Ammon's horn (tissue), 1 donor: ENCODE measurements around the gene RASL11B.

Source experiments
- DNase-seq: peaks from one replicate; pipeline ENCODE4 v3.0.0-alpha.2; 2016; ENCODE audit warnings: low spot score

The RASL11B gene

DNA sequence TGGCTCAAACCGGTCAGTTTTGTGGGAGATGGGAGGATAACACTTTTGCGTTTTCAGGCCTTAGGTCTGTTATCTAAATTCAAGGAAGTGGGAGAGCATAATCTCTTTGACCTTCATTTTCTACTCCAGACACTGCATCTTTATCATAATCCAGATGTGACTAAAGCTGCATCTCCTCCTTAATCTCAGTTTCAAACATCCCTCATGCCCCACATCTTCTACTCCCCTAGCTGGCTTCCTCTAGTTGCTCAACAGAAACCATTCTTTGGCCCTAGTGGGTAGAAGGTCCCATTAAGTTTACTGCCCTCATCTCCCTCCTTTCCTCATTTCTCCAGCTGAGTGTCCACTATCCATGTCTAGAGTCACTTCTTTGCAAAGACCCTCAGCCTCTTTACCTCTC is 18.8 kb upstream of the RASL11B start:
- DNase-seq, result no peak

DNA sequence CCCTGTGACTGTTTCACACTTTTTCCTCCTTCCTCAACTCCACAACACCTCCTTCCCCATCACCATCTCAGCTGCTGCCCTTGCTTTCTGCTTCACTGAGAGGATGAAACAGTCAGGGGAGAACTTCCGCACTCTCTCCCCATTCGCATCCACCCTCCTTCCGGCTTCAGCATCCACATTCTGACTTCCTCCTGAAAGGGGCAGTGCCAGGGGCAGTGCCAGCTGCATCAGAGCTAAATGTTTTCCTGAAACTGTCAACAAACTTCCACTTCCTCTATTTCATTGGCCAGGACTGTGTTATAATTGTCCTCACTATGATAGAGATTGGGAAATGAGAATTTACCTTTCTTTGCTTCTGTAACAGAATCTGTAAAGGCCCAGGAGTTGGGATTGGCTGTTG is 18.2 kb upstream of the RASL11B start:
- DNase-seq, result peak; percentile 73

GRCh38 chr4:52844596-52844995 is 17.5 kb upstream of the RASL11B start:
- no peak for DNase-seq

- no peak for DNase-seq
Observed at GRCh38 chr4:52846502-52846901, 15.6 kb upstream of the RASL11B start.

DNA sequence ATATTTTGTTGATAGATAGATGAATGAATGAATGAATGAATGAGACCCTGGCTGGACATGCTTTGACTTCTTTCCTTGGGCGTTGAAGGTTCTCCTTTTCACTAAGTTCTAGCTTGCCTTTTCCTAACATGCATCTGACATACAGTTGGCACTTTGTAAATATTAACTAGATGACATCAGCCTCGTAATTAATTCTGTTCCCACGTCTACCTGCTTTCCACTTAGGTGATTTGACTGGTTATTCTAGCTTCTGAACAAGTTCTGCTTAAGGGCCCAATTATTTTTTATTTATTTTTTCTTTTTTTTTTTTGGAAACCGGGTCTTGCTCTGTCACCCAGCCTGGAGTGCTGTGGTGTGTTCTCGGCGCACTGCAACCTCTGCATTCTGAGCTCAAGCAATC is 13.9 kb upstream of the RASL11B start:
- no peak for DNase-seq

DNA sequence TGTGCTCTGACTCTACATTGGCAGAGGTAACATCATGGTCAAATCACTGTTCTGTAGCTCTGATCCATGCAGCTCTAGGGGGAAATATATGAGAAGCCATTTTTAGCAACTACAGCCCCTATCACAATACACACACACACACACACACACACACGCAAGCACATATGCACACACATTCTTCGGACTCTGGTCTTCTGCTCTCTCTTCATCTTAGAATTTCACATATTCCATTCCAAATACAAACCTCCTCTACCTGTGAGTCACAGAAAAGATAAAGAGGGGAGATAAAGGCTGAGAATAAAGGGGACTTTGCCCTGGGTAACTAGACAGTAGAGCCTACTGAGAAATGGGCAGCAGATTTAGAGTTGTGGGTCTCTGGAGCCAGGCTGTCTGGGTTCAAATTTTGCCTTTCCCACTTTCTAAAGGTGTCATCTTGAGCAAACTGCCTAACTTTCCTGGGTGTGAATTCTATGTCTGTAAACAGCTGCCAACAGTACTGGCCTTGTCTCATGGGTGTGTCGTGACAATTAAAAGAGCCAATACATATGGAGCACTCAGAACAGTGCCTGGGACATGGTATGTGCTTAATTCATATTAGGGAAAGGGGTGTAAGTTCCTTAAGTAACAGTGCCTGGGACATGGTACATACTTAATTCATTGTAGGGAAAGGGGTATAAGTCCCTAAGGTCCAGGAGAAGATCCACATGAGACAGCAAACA is 11.6 kb upstream of the RASL11B start:
- DNase-seq, result no peak

DNA sequence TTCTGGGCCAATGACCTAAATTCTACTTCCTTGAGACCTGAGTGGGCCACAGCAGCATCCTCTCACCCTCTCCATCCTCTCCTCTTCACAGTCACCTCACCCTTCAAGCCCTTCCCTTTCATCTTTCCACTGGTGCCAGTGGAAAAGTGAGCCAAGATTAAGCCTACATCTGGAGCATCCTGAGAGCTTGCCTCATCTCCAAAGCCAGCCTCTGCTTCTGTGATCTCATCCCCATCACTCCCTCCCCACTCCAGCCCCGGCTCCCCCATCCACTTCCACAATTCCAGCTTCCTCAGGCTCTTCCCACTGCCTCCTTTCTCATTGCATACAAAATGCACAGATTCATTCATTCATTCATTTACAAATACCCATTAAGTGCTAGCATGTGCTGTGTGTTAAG is 10.1 kb upstream of the RASL11B start:
- no peak for DNase-seq

DNA sequence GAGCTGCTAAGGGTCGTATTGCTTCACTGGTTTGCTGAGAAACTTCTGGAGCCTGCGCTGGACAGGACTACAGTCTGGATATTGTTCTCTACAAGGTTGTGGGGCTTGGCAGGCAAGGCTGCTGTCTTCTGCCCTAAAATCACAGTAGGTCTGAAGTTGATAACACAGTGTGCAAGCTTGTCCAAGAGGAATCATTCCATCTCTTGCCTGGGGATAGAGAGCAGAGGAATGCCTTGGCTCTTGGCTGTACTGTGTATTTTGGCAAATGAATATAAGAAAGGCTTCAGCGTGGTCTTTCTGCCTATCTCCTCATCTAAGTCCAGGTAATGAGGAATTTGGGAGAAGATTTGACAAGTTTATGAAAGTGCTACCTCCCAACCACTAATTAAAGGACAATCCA is 9.4 kb upstream of the RASL11B start:
- no peak for DNase-seq

DNA sequence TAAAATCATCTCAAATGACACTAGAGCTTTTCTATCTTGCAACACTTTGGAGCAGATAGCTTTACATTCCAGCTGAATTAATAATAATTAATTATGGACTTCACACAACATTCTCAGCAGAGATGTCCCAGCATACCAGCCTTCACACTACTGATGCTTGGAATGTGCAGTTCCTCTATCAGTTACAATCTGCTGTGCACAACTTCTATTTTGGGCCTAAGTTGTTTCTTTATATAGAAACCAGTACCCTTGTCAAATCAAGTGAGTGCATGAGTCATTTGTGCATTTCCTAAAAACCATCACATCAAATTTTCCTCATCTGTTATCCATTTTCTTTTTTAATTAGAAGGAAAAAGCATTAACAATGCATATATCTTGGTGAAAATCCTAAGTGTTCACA is 8.8 kb upstream of the RASL11B start:
- DNase-seq, result peak; percentile 53

DNA sequence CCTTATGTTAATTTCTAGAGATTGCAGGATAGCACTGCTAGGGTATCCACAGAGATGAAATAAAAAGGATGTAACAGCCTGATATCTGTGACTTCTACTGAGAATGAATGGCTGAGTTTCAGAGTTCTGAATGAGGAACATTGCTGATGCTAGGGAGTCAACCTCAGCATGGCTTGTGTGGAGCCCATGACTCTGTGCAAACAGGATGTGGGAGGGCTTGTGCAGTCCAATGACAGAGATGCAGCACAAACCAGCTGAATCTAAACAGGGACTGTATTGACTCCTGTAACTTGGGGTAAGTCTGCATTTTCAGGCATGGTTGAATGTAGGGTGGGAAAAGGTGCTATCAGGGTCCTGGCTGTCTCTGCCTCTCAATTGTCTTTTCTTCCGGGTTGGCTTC is 5.3 kb upstream of the RASL11B start:
- DNase-seq, result no peak

DNA sequence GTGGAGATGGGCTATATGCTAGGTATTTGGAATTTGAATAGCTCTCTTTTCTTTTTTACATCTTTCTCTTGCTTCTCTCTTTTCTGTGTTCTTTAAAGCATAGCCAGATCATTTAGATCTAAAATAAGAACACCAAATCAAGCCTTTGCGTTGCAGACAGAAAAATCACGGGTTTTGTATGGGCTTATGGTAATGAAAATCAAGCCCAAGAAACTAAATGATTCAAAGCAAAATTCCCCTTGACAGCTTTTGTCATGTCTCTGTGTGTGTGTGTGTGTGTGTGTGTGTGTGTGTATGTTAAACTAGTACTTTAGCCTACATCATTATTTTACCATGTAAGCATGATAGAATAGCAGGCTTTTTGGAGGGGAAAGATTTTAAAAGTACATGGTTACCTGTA is 1.8 kb upstream of the RASL11B start:
- no peak for DNase-seq

- DNase-seq, result peak; percentile 36
Observed at GRCh38 chr4:52861171-52861823, 820 bp upstream of the RASL11B start.

DNA sequence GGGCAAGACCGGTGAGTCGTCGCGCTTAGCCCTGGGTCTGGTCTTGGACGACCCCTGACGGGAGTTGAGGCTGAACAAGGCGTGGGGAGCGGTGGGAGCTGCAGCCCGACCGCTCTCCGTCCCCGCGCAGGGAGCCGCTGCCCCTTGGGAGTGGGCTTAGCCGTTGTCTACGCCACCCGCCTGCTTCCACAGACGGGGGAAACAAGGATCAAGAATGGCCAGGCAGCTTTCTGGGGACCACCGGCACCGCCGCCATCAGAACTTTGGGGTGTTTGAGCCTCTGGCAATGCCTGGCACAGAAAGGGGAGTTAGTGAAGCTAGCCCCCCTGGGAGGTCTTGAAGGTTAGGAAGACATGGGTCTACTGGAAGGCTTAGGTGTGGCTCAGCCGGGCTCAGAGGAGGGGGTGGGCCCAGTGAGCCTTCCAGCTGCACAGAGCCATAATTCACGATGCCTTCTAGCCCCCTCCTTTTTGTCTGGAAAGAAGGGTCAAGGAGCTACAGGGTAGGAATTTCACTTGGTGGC is 583 bp downstream of the RASL11B start:
- no peak for DNase-seq

- DNase-seq, result no peak
Observed at GRCh38 chr4:52863324-52863723, 1.2 kb downstream of the RASL11B start.

GRCh38 chr4:52864793-52865192 is 2.7 kb downstream of the RASL11B start:
- no peak for DNase-seq

DNA sequence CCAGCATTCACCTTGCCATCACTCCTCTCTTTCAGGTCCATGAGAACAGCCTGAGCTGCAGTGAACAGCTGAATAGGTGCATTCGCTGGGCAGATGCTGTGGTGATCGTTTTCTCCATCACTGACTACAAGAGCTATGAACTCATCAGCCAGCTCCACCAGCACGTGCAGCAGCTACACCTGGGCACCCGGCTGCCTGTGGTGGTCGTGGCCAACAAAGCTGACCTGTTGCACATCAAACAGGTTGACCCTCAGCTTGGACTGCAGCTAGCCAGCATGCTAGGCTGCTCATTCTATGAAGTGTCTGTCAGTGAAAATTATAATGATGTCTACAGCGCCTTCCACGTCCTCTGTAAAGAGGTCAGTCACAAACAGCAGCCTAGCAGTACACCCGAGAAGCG is 3.2 kb downstream of the RASL11B start:
- DNase-seq, result no peak

DNA sequence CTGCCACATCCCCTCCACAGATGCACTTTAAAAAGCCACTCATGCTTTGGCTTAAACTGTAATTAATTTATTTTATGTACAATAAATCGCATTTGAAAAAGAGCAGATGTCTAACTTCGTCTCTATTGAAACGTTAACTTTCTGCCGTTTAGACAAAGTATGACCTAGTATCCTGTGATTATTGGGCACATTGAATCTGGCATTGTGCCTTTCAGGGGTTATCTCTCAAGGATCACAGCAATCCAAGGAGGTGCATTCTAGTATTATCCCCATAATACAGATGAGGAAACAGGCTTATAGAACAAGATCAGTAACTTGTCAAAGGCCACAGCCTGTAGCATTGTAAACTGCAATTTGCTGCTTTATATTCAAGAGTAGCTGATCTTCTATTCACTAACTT is 4.6 kb downstream of the RASL11B start:
- no peak for DNase-seq

GRCh38 chr4:52867163-52867562 is 5.0 kb downstream of the RASL11B start:
- DNase-seq, result no peak

DNA sequence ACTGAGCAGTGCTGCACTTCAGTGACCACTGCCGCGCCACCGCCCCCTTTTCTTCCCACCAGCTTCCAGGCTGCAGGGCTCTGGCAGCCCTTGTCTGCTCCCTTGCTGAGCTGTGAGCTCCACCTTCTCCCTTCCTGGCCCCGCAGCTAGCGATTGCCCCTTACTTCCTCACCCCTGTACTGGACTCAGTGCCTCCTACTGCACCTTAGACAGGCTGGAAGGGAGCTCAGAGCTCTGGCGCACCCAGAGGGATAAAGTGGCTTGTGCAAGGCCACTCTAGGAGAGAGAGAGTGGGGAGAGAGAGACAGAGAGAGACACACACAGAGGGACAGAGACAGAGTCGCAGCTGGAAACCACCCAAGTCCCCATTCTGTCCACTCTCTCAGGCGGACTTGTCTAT is 6.0 kb downstream of the RASL11B start:
- peak; percentile 64 for DNase-seq

DNA sequence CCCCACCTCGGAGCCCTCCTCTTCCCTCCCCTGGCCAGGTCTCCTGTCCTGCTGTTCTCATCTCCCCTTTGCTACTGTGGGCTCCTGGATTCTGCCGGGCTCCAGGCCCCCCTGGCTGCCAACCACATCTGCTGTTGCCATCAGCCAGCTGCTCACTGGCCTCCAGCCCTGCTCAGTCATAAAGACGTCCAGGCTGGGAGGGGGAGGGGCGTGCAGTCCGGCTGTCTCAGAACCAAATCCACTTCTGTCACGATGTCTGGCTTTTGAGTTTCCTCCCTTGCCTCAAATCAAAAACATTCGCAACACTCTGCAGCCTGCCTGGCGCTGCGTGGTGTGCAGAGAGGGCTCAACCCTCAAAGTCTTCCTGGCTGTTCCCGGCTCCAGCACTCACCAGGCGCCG is 7.1 kb downstream of the RASL11B start:
- peak; percentile 81 for DNase-seq

- no peak for DNase-seq
Observed at GRCh38 chr4:52869656-52870055, 7.5 kb downstream of the RASL11B start.

- no peak for DNase-seq
Observed at GRCh38 chr4:52870225-52870624, 8.1 kb downstream of the RASL11B start.

- DNase-seq, result peak; percentile 58
Observed at GRCh38 chr4:52873191-52873590, 11.1 kb downstream of the RASL11B start.

- DNase-seq, result no peak
Observed at GRCh38 chr4:52873861-52874343, 11.8 kb downstream of the RASL11B start.
